NOMO-1 treated with DMSO at 0.1 percent for 48 hours (cell line): ENCODE results near the gene HIC2.
"Not testable (repeated sequence)": the region's sequence is repeated elsewhere in the genome, so short reads cannot be mapped to it uniquely, and the experiment has no call there.

ENCODE experiments used
- DNase-seq: peaks from one replicate; lab custom pipeline; 2025; ENCODE audit not compliant: unreplicated experiment; lab: John Stamatoyannopoulos, UW

HIC2 gene

DNA sequence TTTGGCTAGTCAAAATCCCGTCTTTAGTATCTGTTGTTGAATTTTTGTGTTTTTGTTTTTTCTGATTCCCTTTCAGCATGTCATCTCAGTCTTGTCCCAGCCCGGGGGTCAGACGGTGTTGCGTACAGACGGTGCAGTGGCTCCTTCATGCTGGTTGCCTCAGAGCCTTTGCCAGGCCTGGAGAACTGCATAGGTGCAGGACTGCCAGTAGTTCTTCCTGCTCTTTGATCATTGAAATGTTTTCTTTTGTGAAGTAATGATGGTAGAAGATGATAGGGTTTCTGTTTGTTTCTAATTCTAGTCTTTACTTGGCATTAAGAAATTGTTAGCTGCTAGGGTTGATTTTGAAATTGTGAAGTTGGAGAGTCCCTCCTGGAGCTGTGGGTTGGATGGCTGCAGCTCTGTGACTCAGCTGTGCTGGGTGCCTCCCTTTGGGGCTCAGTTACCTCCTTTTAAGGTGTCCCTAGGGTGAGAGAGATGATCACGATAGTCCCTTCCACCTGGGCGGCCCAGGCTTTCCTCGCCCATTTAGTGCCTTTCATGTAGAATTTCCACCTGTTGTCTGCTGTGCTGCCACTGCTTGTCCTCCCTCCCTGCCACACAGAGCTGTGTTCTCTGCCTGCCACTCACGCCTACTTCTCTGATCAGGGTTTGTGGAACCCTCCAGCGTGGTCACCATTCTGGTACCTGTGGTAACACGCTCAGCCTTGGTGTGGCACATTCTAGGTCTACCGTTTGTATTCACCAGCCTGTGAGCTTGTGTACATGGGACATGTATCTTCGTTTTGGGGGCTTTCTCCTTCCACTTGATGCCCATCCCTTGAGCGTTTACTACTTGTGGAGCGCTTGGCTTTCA, 17.4 kb downstream of the HIC2 start:
- DNase-seq: not testable (repeated sequence)

DNA sequence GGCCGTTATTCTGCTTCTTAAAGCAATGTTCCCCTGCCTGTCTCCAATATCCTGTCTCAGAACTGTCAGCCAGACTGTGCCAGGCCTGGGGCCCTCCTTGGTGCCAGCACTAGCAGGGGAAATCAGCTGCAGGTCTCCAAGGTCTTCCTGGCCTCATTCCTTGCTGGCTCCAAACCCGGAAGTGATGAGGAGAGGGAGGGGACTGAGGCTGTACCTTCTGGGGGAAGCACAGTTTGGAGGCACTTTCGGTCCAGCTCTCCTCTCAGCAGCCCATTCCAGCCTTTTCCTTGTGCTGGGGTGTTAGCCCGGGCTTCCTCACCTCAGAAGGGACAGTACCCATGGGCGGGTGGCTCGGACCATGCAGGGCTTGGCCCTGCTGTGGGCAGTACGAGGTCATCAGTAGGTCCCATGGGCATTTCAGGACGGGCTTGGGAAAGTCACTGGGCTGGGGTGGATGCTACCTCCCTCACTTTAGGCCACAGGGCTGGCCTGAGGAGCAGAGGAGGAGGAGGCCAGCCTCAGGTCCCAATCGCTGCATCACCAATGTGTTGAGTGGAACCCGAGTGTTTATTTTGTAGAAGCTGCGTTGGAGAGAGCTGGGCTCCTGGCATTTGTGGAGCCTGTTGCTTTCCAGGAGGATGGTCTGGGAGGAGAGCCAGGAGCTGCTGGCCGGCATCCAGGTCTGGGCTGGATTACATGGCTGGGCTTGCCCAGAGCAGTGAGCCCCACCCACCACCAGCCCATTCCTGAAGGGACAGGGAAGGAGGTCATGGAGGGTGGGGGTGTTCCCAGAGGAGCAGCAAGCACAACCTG, 19.0 kb downstream of the HIC2 start:
- not testable (repeated sequence) for DNase-seq

DNA sequence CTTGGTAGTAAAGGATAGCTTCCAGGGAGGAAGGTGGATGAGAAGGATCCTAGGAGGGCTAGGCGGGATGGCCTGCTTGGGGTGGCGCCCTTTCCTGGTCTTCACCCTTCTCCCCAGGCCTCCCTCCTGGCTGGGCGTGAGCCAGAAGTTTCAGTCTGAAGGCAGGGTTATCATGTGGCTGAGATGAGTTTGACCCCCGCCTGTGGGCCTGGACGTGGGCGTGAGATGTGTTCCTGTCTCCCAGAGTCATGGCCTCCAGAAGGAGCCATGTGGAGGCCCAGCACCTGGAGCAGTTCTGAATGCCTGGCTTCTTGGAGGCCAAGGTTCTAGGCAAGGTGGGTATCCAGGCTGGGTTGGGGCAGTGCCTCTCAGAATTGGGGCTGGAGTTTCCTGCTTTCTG, 20.8 kb downstream of the HIC2 start:
- DNase-seq: not testable (repeated sequence)

DNA sequence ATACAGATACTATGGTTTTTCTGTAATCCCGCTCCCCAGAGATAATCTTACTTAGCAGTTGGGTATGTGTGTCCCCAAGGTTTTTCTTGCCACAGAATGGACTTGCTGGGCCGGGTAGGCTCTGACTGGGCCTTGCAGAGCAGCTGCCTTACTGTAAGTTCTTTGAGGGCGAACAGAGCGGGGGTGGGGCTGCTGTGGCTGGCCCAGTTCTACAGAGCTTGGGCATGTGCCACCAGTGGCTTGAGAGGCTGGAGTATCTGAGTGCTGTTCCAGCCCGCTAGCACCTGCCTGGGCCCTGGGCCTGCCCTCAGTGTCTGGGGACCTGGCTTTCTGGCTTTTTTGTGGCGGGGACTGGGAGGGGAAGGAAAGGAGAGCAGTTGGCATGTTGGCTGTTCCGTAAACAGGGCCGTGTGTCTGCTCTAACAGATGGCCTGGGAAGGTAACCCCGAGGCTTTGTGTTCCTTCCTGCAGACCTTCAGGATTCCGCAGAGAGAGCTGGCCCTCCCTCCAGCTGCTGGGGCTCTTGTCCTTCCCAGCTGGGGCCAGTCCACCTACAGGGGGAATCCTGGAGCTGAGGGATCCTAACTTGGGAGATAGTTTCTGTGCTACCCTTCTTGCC, 23.0 kb downstream of the HIC2 start:
- DNase-seq: not testable (repeated sequence)

DNA sequence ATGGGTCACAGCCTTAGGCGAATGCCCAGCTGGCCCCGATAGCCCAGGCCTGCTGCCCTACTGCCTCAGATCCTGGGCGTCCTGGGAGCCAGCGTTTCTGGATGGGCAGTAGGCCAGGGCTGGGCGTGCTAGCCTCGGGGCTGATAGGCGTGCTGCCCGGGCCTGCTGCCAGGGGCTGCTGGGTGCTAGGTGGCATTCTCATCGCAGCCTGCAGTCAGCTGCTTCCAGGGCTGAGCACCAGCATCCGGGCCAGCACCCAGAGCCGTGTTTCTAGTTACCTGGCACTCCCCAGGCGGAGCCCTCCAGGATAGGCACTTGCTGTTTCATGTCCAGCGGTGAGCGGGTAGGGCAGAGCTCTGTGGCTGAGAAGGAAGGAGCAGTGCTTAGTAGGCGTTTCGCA, 23.5 kb downstream of the HIC2 start:
- not testable (repeated sequence) for DNase-seq

DNA sequence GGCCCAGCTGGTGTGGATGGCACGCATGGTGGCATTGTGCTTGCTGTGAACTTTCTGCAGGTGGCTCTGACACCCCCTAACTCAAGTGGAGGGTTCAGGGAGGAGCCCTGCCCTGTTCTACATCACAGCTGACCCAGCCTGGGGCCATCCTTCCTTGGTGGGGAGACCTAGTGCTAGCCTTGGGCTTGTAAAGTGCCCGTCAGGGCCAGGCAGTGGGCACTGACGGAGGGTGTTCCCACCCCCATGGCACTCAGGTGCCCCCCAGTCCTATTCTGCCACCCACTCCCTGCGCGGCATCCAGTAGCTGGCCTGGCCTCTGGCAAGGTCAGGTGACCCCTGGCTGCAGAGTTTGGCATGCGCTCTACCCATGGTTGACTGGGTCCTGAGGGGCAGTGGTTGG, 24.0 kb downstream of the HIC2 start:
- not testable (repeated sequence) for DNase-seq

DNA sequence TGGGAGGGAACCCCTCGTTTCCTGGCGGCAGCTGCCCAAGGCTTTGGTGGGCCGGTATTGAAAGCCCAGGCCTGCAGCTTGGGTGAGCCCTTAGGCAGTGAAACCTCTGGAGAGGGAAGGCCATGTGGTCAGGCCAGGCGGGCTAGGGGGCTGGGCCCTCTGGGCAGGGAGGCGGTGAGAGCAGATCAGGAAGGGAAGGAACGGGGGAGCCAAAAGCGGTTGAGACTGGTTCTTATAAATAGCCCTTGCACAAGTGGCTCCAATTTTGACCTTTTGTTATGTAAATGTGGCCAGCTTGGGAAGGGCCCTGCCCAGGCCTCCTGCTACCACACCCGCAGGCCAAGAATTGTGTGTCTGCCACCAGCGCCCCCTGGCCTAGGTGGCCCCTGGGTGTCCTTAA, 25.0 kb downstream of the HIC2 start:
- not testable (repeated sequence) for DNase-seq

DNA sequence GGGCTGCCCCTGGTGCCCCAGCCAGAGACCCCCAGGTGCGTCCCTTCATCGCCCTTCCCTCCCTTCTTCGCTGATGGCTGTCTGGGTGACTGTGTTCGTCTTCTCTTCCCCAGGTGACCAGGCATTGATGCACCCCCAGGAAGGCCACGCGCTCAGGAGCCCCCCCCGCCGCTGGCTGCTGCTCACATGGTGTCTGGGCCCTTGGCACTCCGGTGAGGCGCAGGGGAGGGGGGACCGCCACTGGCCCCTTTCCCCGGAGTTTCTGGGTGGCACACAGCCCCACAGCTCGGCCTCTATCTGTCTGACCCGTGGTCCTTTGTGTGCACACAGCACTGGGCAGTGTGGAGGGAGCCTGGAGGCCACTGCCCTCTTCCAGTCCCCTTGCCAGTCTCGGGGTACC, 25.5 kb downstream of the HIC2 start:
- not testable (repeated sequence) for DNase-seq

DNA sequence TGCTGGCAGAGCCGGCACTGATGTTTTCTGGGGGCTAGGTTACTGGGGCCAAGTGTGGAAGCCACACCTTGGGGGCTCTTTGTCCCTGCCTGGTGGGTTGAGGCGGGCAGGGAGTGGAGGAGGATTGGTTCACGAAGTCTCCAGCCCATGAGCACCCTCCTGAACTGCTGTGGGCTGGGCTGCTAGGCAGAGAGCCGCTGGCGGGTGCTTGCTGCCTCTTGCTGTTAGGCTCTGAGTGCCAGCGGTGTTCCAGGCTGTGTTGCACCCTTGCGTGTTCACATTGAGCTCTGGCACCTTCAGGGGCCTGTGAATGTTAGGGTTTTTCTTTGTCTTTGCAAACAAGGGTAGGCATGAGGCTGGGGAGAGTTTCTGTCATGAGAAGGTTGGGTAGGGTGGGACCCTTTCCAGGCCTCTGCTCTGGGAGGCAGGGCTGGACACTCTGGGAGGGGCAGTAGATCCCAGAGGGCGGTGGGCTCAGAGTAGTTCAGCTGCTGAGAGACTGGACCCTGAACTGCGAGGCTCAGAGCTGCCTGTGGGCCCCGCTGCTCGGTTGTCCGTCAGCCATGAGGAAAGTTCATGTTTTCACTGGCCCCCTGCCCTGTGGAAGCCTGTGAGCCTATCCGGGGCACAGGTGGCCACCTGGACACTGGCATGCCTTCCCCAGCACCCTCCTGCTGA, 26.0 kb downstream of the HIC2 start:
- DNase-seq: no peak

DNA sequence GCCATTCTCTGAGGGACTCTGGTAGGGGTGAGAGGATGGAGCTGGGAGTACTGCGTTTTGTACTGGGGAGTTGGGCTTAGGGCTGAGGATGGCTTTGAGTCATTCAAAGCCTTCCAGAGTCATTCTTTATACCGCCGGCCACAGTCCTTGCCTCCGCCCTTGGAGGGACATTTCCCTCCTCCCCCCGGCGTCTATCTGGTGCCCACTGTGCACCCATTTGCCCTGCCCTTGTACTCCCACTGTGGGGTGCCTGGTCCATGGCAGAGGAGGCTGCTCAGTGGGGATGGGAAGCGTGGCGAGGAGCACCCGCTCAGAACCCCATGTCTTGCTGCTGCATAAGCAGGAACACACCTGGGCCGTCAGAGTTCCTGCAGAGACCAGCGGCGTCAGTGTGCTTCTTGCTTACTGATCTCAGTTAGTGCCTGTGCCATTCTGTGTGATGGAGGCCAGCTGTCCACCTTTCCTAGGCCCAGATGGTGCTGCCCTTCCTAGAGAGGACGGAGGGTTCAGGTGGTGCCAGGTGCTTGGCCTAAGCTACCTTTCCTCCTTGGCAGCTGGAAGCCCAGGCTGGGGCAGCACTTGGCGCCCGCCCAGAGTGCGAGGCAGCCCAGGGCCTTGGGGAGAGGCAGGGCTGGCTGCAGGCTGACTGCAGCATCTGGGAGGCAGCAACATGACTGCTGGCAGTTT, 26.7 kb downstream of the HIC2 start:
- DNase-seq: no peak

DNA sequence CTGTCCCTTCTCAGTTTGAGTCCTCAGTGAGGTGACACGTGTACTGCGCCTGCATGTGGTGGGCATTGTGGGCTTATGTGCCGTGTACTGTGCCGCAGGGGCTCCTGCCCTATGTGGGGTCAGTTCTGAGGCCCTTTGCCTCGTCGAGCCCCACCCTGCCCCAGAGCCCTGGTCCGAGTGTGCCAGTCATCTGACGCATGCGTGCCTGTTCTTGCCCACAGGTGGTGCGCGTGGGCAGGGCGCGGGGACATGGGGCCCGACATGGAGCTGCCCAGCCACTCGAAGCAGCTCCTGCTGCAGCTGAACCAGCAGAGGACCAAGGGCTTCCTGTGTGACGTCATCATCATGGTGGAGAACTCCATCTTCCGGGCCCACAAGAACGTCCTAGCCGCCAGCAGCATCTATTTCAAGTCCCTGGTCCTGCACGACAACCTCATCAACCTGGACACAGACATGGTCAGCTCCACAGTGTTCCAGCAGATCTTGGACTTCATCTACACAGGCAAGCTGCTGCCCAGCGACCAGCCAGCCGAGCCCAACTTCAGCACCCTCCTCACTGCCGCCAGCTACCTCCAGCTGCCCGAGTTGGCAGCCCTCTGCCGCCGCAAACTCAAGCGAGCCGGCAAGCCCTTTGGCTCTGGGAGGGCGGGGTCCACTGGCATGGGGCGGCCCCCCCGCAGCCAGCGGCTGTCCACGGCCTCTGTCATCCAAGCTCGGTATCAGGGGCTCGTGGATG, 27.7 kb downstream of the HIC2 start:
- no peak for DNase-seq

DNA sequence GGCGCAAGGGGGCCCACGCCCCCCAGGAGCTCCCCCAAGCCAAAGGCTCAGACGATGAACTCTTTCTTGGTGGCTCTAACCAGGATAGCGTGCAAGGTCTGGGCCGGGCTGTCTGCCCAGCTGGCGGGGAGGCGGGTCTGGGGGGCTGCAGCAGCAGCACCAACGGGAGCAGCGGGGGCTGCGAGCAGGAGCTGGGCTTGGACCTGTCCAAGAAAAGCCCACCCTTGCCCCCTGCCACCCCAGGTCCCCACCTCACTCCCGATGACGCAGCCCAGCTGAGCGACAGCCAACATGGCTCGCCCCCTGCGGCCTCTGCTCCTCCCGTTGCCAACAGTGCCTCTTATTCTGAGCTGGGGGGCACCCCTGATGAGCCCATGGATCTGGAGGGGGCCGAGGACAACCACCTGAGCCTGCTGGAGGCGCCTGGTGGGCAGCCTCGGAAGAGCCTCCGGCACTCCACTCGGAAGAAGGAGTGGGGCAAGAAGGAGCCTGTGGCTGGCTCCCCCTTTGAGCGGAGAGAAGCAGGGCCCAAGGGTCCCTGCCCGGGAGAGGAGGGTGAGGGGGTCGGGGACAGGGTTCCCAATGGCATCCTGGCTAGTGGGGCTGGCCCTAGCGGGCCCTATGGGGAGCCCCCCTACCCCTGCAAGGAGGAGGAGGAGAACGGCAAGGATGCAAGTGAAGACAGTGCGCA, 28.4 kb downstream of the HIC2 start:
- no peak for DNase-seq

DNA sequence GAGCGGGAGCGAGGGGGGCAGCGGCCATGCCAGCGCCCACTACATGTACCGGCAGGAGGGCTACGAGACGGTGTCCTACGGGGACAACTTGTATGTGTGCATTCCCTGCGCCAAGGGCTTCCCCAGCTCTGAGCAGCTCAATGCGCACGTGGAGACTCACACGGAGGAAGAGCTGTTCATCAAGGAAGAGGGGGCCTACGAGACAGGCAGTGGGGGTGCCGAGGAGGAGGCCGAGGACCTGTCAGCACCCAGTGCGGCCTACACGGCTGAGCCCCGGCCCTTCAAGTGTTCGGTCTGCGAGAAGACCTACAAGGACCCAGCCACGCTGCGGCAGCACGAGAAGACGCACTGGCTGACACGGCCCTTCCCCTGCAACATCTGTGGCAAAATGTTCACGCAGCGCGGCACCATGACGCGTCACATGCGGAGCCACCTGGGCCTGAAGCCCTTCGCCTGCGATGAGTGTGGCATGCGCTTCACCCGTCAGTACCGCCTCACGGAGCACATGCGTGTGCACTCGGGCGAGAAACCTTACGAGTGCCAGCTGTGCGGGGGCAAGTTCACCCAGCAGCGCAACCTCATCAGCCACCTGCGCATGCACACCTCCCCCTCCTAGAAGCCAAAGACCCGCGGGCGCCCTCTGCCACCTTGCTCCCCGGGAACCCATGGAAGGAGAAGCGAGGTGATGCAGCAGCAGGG, 29.1 kb downstream of the HIC2 start:
- no peak for DNase-seq

DNA sequence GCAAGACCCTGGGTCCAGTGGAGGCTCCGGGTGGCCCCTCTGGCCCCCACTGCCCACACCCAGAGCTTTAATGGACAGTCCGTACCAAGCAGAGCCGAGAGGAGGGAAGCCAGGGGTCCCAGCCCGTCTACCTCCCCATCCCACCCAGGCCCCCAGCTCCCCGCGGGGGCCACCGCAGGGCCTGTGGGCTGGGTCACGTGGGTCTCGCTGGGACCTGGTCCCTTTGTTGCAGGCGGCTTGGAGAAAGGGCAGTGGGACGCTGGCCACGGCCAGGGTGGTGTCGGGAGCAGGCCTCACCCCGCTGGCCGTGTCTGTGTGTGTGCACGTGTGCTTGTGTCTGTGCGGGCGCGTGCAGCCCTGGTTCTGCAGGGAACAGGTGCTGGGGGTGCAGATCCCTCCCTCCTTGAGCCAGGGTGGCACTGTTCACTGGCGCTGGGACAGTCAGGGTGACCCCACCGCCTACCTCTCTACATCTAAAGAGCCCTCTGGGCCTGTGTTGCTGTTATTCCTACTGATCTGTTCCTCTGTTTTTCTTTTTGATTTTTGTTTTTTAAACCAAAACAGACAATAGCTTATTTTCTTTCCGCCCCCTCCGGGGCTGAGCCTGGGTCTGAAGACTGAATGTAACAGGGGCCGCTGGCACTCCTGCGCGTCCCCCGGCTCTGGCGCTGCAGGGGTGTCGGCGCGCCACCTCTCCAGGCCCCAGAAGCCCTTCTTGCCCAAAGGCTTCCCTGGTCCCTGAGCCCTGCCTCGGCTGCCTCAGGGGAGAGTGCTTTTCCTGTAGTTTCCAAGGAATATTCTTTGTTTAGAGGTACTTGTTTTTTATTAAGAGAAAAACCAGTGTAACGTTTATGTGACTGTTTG, 29.9 kb downstream of the HIC2 start:
- no peak for DNase-seq

DNA sequence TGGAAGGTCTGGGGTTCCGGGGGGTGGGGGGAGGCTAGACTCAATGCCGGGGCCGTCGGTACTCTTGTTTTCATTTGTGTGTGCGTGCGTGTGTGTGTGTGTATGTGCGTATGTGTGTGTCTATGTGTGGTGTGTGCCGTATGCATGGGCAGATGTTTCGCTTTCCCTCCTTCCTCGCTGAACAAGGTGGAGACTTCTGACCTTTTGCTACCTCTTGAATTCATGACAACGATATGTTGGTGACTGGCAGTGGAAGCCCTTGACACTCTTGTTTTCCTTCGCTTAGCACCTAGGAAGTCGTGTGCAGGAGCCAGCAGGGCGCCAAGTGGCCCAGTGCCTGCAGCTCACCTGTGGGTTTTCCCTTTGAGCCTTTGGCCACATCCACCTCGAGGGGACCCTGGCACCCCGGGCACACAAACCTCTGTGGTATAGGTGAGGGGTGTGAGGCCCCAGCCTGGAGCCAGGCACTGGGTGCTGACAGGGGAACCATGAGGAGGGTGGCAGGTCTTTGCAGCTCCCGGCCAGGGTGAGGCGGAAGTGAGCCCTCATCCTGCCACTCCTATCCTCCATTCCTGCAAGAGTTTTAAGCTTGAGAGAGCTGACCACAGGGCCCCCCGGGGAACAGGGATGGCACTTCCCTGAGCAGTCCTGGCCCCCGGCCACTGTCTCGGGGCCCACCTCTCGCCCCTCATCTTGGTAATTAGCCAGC, 30.7 kb downstream of the HIC2 start:
- no peak for DNase-seq

DNA sequence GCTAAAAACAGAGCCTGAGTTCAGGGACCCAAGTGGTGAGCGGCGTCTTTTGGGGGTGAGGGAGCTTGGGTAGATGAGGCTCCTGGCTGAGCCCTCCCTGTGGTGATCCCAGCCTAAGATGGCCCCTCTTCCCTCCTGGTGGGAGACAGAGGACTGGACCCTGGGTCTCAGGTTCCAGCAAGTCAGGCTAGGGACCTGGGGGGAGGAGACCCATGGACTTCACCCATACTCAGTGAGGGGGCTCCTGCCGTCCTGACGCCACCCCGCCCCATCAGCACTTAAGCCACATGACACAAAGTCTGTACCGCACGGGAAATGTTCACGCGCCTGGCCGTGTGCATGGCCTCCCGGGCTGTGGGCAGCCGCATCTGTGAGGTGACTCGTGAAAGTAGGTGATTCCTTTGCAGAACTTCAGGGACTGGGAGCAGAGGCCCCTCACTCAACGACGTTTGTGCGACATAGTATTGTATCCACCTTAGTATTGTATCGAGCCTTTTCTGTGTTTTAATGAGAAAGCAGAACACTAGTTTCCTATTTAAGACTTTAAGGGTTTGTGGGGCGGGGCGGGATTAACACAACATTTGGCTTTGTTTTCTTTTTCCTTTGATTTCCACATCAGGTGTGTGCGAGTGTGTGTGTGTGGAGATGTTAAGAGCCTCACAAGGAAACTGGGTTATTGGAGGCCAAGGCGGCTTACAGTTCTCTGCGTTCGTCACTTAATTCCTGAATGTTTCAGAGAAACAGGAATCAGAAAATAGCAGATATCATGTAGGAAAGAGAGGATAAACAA, 31.7 kb downstream of the HIC2 start:
- DNase-seq: no peak
